ENCODE data around the gene PSAT1.

- TF ChIP-seq, protein P1, sequence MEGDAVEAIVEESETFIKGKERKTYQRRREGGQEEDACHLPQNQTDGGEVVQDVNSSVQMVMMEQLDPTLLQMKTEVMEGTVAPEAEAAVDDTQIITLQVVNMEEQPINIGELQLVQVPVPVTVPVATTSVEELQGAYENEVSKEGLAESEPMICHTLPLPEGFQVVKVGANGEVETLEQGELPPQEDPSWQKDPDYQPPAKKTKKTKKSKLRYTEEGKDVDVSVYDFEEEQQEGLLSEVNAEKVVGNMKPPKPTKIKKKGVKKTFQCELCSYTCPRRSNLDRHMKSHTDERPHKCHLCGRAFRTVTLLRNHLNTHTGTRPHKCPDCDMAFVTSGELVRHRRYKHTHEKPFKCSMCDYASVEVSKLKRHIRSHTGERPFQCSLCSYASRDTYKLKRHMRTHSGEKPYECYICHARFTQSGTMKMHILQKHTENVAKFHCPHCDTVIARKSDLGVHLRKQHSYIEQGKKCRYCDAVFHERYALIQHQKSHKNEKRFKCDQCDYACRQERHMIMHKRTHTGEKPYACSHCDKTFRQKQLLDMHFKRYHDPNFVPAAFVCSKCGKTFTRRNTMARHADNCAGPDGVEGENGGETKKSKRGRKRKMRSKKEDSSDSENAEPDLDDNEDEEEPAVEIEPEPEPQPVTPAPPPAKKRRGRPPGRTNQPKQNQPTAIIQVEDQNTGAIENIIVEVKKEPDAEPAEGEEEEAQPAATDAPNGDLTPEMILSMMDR (conservative IDR thresholded peaks at IDR 0.05; ENCODE audit: low read depth, low read length): no peak
- TF ChIP-seq EZH2 (IDR thresholded peaks at IDR 0.05; ENCODE audit: borderline replicate concordance, low read depth, low read length, poor library complexity, severe bottlenecking): no peak
Measured at GRCh38 chr9:78249542-78249941, 47.4 kb upstream of the PSAT1 start.
